ENCODE results near the gene AUTS2.
"Not testable (repeated sequence)": the region's sequence is repeated elsewhere in the genome, so short reads cannot be mapped to it uniquely, and the experiment has no call there.

Gene AUTS2

GRCh38 chr7:70579397-70580097 is 981.3 kb downstream of the AUTS2 start:
- no peak for DNase-seq (ENCODE audit: low read depth, low spot score)
- no peak overlapping the region for H3K27ac ChIP-seq

- H3K27ac ChIP-seq: no peak overlapping the region
- DNase-seq (ENCODE audit: low read depth, low spot score): no peak
Measured at GRCh38 chr7:70580161-70580560, 981.9 kb downstream of the AUTS2 start.

- no peak for DNase-seq (ENCODE audit: low read depth, low spot score)
- H3K27ac ChIP-seq: no peak overlapping the region
Measured at GRCh38 chr7:70582927-70583895, 984.9 kb downstream of the AUTS2 start.

- DNase-seq (ENCODE audit: low read depth, low spot score): no peak
- no peak overlapping the region for H3K27ac ChIP-seq
Measured at GRCh38 chr7:70583965-70584883, 985.9 kb downstream of the AUTS2 start.

GRCh38 chr7:70585071-70585470 is 986.8 kb downstream of the AUTS2 start:
- no peak for DNase-seq (ENCODE audit: low read depth, low spot score)
- H3K27ac ChIP-seq: no peak overlapping the region

GRCh38 chr7:70586822-70587221 is 988.5 kb downstream of the AUTS2 start:
- no peak for DNase-seq (ENCODE audit: low read depth, low spot score)
- no peak overlapping the region for H3K27ac ChIP-seq

GRCh38 chr7:70587739-70588138 is 989.5 kb downstream of the AUTS2 start:
- DNase-seq (ENCODE audit: low read depth, low spot score): no peak
- no peak overlapping the region for H3K27ac ChIP-seq

- no peak for DNase-seq (ENCODE audit: low read depth, low spot score)
- no peak overlapping the region for H3K27ac ChIP-seq
Measured at GRCh38 chr7:70588191-70588921, 990.1 kb downstream of the AUTS2 start.

- no peak for DNase-seq (ENCODE audit: low read depth, low spot score)
- no peak overlapping the region for H3K27ac ChIP-seq
Measured at GRCh38 chr7:70589010-70589409, 990.7 kb downstream of the AUTS2 start.

GRCh38 chr7:70589590-70589989 is 991.3 kb downstream of the AUTS2 start:
- no peak overlapping the region for H3K27ac ChIP-seq
- no peak for DNase-seq (ENCODE audit: low read depth, low spot score)

- DNase-seq (ENCODE audit: low read depth, low spot score): no peak
Measured at GRCh38 chr7:70590126-70590854, 992.0 kb downstream of the AUTS2 start.

GRCh38 chr7:70591643-70592042 is 993.4 kb downstream of the AUTS2 start:
- H3K27ac ChIP-seq: no peak overlapping the region
- no peak for DNase-seq (ENCODE audit: low read depth, low spot score)

More at GRCh38 chr7:70590126-70590854, 992.0 kb downstream of the AUTS2 start:
- no peak overlapping the region for H3K27ac ChIP-seq

GRCh38 chr7:70592171-70592570 is 993.9 kb downstream of the AUTS2 start:
- no peak for DNase-seq (ENCODE audit: low read depth, low spot score)
- H3K27ac ChIP-seq: no peak overlapping the region

- no peak overlapping the region for H3K27ac ChIP-seq
- no peak for DNase-seq (ENCODE audit: low read depth, low spot score)
Measured at GRCh38 chr7:70594170-70594569, 995.9 kb downstream of the AUTS2 start.

- DNase-seq (ENCODE audit: low read depth, low spot score); H3K27ac ChIP-seq: not testable (repeated sequence)
Measured at GRCh38 chr7:70594885-70595284, 996.6 kb downstream of the AUTS2 start.

- no peak for DNase-seq (ENCODE audit: low read depth, low spot score)
- H3K27ac ChIP-seq: no peak overlapping the region
Measured at GRCh38 chr7:70595370-70595754, 997.1 kb downstream of the AUTS2 start.

- no peak for DNase-seq (ENCODE audit: low read depth, low spot score)
- no peak overlapping the region for H3K27ac ChIP-seq
Measured at GRCh38 chr7:70595755-70596597, 997.7 kb downstream of the AUTS2 start.

- DNase-seq (ENCODE audit: low read depth, low spot score): no peak
- H3K27ac ChIP-seq: no peak overlapping the region
Measured at GRCh38 chr7:70596598-70596913, 998.3 kb downstream of the AUTS2 start.
